ENCODE data around the gene ARHGAP28.

ARHGAP28 gene

GRCh38 chr18:6814882-6815425 lies 85.4 kb downstream of the ARHGAP28 start:
- Histone ChIP-seq H2BK12ac (ENCODE audit: low read length) (no peak overlapping the region), H3K9me3 (ENCODE audit: insufficient read depth, low read depth, low read length) (no peaks in the 10 kb centered on the region), H3K4me3 (ENCODE audit: low read depth, low read length) (no peak overlapping the region), H2BK120ac (ENCODE audit: insufficient read depth, low read length, poor library complexity) (no peak overlapping the region), H3K4ac (ENCODE audit: low read depth, low read length) (no peak overlapping the region), H3K27ac (ENCODE audit: low read depth, low read length) (no peak overlapping the region), H3K4me1 (ENCODE audit: control insufficient read depth in 1 of 2, insufficient read depth in 2 of 2, low read length in 2 of 2) (peaks cover 6% of the 10 kb centered on the region in 2 experiments), H3K18ac (ENCODE audit: low read length) (no peak overlapping the region), H3K4me2 (ENCODE audit: low read length) (no peak overlapping the region), H4K12ac (ENCODE audit: low read depth, low read length) (no peak overlapping the region), H4K8ac (ENCODE audit: low read depth, low read length) (no peak overlapping the region), H3K79me2 (ENCODE audit: control insufficient read depth, insufficient read depth, low read length, poor library complexity) (peaks cover 2% of the 10 kb centered on the region), H3K14ac (ENCODE audit: low read length) (no peak overlapping the region), H2AK5ac (ENCODE audit: low read length) (no peak overlapping the region), H3K23ac (ENCODE audit: low read length) (no peak overlapping the region), H4K91ac (ENCODE audit: low read depth, low read length) (no peak overlapping the region), H3K9ac (ENCODE audit: low read length) (no peak overlapping the region), H3K79me1 (ENCODE audit: low read length) (peaks cover 2% of the 10 kb centered on the region), H3K27me3 (ENCODE audit: insufficient read depth, low read length) (no peaks in the 10 kb centered on the region), H3K36me3 (ENCODE audit: control insufficient read depth in 1 of 2, insufficient read depth in 2 of 2, low read length in 2 of 2) (no peaks in the 10 kb centered on the region), H2AFZ (ENCODE audit: insufficient read depth, low read length, poor library complexity) (no peak overlapping the region), H2BK5ac (ENCODE audit: low read depth, low read length, poor library complexity) (no peak overlapping the region)
- no peak for DNase-seq
- no CpG with 5 or more reads among the region's 4 CpGs for WGBS (ENCODE audit: extremely low coverage, insufficient coverage, insufficient read length)

- Histone ChIP-seq H3K79me2 (ENCODE audit: control insufficient read depth, insufficient read depth, low read length, poor library complexity) (peaks cover 2% of the 10 kb centered on the region), H4K8ac (ENCODE audit: low read depth, low read length) (no peak overlapping the region), H3K9ac (ENCODE audit: low read length) (no peak overlapping the region), H3K18ac (ENCODE audit: low read length) (no peak overlapping the region), H3K27me3 (ENCODE audit: insufficient read depth, low read length) (no peaks in the 10 kb centered on the region), H3K23ac (ENCODE audit: low read length) (no peak overlapping the region), H3K4me3 (ENCODE audit: low read depth, low read length) (no peak overlapping the region), H2AFZ (ENCODE audit: insufficient read depth, low read length, poor library complexity) (no peak overlapping the region), H4K91ac (ENCODE audit: low read depth, low read length) (no peak overlapping the region), H3K27ac (ENCODE audit: low read depth, low read length) (no peak overlapping the region), H3K79me1 (ENCODE audit: low read length) (peaks cover 2% of the 10 kb centered on the region), H3K36me3 (ENCODE audit: control insufficient read depth in 1 of 2, insufficient read depth in 2 of 2, low read length in 2 of 2) (no peaks in the 10 kb centered on the region), H3K4me2 (ENCODE audit: low read length) (no peak overlapping the region), H2BK5ac (ENCODE audit: low read depth, low read length, poor library complexity) (no peak overlapping the region), H4K12ac (ENCODE audit: low read depth, low read length) (no peak overlapping the region), H3K4ac (ENCODE audit: low read depth, low read length) (peak overlapping the region; percentile 47), H3K4me1 (ENCODE audit: control insufficient read depth in 1 of 2, insufficient read depth in 2 of 2, low read length in 2 of 2) (peaks cover 6% of the 10 kb centered on the region in 2 experiments), H2AK5ac (ENCODE audit: low read length) (no peak overlapping the region), H3K14ac (ENCODE audit: low read length) (no peak overlapping the region), H2BK120ac (ENCODE audit: insufficient read depth, low read length, poor library complexity) (no peak overlapping the region), H2BK12ac (ENCODE audit: low read length) (no peak overlapping the region), H3K9me3 (ENCODE audit: insufficient read depth, low read depth, low read length) (no peaks in the 10 kb centered on the region)
- WGBS (ENCODE audit: extremely low coverage, insufficient coverage, insufficient read length), result no CpG with 5 or more reads among the region's 3 CpGs
- no peak for DNase-seq
Observed at GRCh38 chr18:6816154-6816553, 86.6 kb downstream of the ARHGAP28 start.

- Histone ChIP-seq H2BK12ac (ENCODE audit: low read length) (no peak overlapping the region), H3K9ac (ENCODE audit: low read length) (no peak overlapping the region), H3K4me3 (ENCODE audit: low read depth, low read length) (no peak overlapping the region), H3K36me3 (ENCODE audit: control insufficient read depth in 1 of 2, insufficient read depth in 2 of 2, low read length in 2 of 2) (no peaks in the 10 kb centered on the region), H3K23ac (ENCODE audit: low read length) (no peak overlapping the region), H3K18ac (ENCODE audit: low read length) (no peak overlapping the region), H3K79me2 (ENCODE audit: control insufficient read depth, insufficient read depth, low read length, poor library complexity) (peaks cover 2% of the 10 kb centered on the region), H3K27me3 (ENCODE audit: insufficient read depth, low read length) (no peaks in the 10 kb centered on the region), H3K9me3 (ENCODE audit: insufficient read depth, low read depth, low read length) (no peaks in the 10 kb centered on the region), H3K4ac (ENCODE audit: low read depth, low read length) (no peak overlapping the region), H3K4me1 (ENCODE audit: control insufficient read depth in 1 of 2, insufficient read depth in 2 of 2, low read length in 2 of 2) (peaks cover 6% of the 10 kb centered on the region in 2 experiments), H3K27ac (ENCODE audit: low read depth, low read length) (peak overlapping the region; percentile 38), H2AFZ (ENCODE audit: insufficient read depth, low read length, poor library complexity) (no peak overlapping the region), H2BK5ac (ENCODE audit: low read depth, low read length, poor library complexity) (peak overlapping the region; percentile 69), H4K91ac (ENCODE audit: low read depth, low read length) (no peak overlapping the region), H4K12ac (ENCODE audit: low read depth, low read length) (no peak overlapping the region), H3K4me2 (ENCODE audit: low read length) (no peak overlapping the region), H4K8ac (ENCODE audit: low read depth, low read length) (no peak overlapping the region), H2BK120ac (ENCODE audit: insufficient read depth, low read length, poor library complexity) (peak overlapping the region; percentile 56), H3K79me1 (ENCODE audit: low read length) (peaks cover 2% of the 10 kb centered on the region), H2AK5ac (ENCODE audit: low read length) (no peak overlapping the region), H3K14ac (ENCODE audit: low read length) (no peak overlapping the region)
- no peak for DNase-seq
- WGBS (ENCODE audit: extremely low coverage, insufficient coverage, insufficient read length), result no CpG with 5 or more reads among the region's 1 CpG
Observed at GRCh38 chr18:6819332-6819731, 89.8 kb downstream of the ARHGAP28 start.

GRCh38 chr18:6820314-6820713 lies 90.8 kb downstream of the ARHGAP28 start:
- H2BK12ac ChIP-seq (ENCODE audit: low read length), result no peak overlapping the region
- H3K79me1 ChIP-seq (ENCODE audit: low read length), result peaks cover 2% of the 10 kb centered on the region
- no peak overlapping the region for H2AFZ ChIP-seq (ENCODE audit: insufficient read depth, low read length, poor library complexity)
- H4K8ac ChIP-seq (ENCODE audit: low read depth, low read length), result no peak overlapping the region
- no peak overlapping the region for H2BK5ac ChIP-seq (ENCODE audit: low read depth, low read length, poor library complexity)
- no peak overlapping the region for H3K4me2 ChIP-seq (ENCODE audit: low read length)
- no peak overlapping the region for H3K18ac ChIP-seq (ENCODE audit: low read length)
- peaks cover 2% of the 10 kb centered on the region for H3K79me2 ChIP-seq (ENCODE audit: control insufficient read depth, insufficient read depth, low read length, poor library complexity)
- no peaks in the 10 kb centered on the region for H3K27me3 ChIP-seq (ENCODE audit: insufficient read depth, low read length)
- no peak overlapping the region for H4K91ac ChIP-seq (ENCODE audit: low read depth, low read length)
- H3K4ac ChIP-seq (ENCODE audit: low read depth, low read length), result no peak overlapping the region
- no peak overlapping the region for H3K27ac ChIP-seq (ENCODE audit: low read depth, low read length)
- no peak for DNase-seq
- H3K4me1 ChIP-seq (ENCODE audit: control insufficient read depth in 1 of 2, insufficient read depth in 2 of 2, low read length in 2 of 2), result peaks cover 6% of the 10 kb centered on the region in 2 experiments
- H3K9ac ChIP-seq (ENCODE audit: low read length), result no peak overlapping the region
- H2AK5ac ChIP-seq (ENCODE audit: low read length), result no peak overlapping the region
- H3K9me3 ChIP-seq (ENCODE audit: insufficient read depth, low read depth, low read length), result no peaks in the 10 kb centered on the region
- no peak overlapping the region for H3K23ac ChIP-seq (ENCODE audit: low read length)
- H4K12ac ChIP-seq (ENCODE audit: low read depth, low read length), result no peak overlapping the region
- H3K36me3 ChIP-seq (ENCODE audit: control insufficient read depth in 1 of 2, insufficient read depth in 2 of 2, low read length in 2 of 2), result peaks cover 0 to 4% of the 10 kb centered on the region in 2 experiments
- H3K4me3 ChIP-seq (ENCODE audit: low read depth, low read length), result no peak overlapping the region
- no peak overlapping the region for H2BK120ac ChIP-seq (ENCODE audit: insufficient read depth, low read length, poor library complexity)
- no peak overlapping the region for H3K14ac ChIP-seq (ENCODE audit: low read length)

All from trophoblast cell (in vitro differentiated cells and primary cell).